IMR-90 (cell line): Measurements from ENCODE around the gene GMCL2. TPM values are rescaled to one million over a fixed set of nuclear protein-coding genes. Genes with fewer than 3 reads are reported as not detected.

Source experiments
- ATAC-seq: fragments of 200-7000 bp; cut with Tn5 transposase; 2 replicates; pipeline ENCODE4 v1.9.1; 2020; ENCODE audit warnings: low read depth, mild to moderate bottlenecking, moderate library complexity
- BruUV-seq: library from RNA; stranded (reverse); fragments of 400-500 nt; replicated peaks from 2 replicates; lab custom pipeline; 2021; lab: Mats Ljungman, UMichigan
- CTCF ChIA-PET: fragments of 300-600 bp; formaldehyde crosslinking; extraction: SDS; loops from one replicate; lab custom pipeline; 2021; ENCODE audit warnings: antibody characterized with exemption; lab: Yijun Ruan, JAX
- POLR2A ChIA-PET: fragments of 300-600 bp; sonication (Branson Sonifier 250); formaldehyde crosslinking; loops from one replicate; lab custom pipeline; 2022; ENCODE audit warnings: antibody characterized with exemption; ENCODE audit not compliant: unreplicated experiment; lab: Charles Lee
- DNase-seq: peaks from one replicate; pipeline ENCODE4 v3.0.0; 2013
- H2AFZ ChIP-seq: replicated peaks from 2 replicates; pipeline ENCODE3; 2013; ENCODE audit warnings: low read length, mild to moderate bottlenecking; ENCODE audit not compliant: poor library complexity
- H2AK5ac ChIP-seq: 2 replicates; pipeline ENCODE4 v1.6.1; 2013; ENCODE audit warnings: low read depth, low read length, inconsistent platforms
- H2AK9ac ChIP-seq: replicated peaks from 2 replicates; pipeline ENCODE3; 2013; ENCODE audit warnings: mild to moderate bottlenecking, low read depth, low read length, moderate library complexity; ENCODE audit not compliant: poor library complexity
- H2BK120ac ChIP-seq: 2 replicates; pipeline ENCODE4 v1.6.1; 2013; ENCODE audit warnings: low read depth, low read length, inconsistent platforms
- H2BK15ac ChIP-seq: 3 replicates; pipeline ENCODE4 v1.6.1; 2013; ENCODE audit warnings: low read depth, low read length, inconsistent platforms
- H2BK20ac ChIP-seq: 2 replicates; pipeline ENCODE4 v1.6.1; 2013; ENCODE audit warnings: low read depth, mild to moderate bottlenecking, inconsistent platforms, low read length, moderate library complexity
- H2BK5ac ChIP-seq: 2 replicates; pipeline ENCODE4 v1.6.1; 2013; ENCODE audit warnings: mild to moderate bottlenecking, low read depth, low read length, inconsistent platforms; ENCODE audit not compliant: poor library complexity, severe bottlenecking
- H3K14ac ChIP-seq: replicated peaks from 2 replicates; pipeline ENCODE4 v1.6.1; 2013; ENCODE audit warnings: low read depth, low read length, inconsistent platforms
- H3K18ac ChIP-seq: 2 replicates; pipeline ENCODE4 v1.6.1; 2013; ENCODE audit warnings: low read depth, low read length, control low read depth
- H3K23ac ChIP-seq: 2 replicates; pipeline ENCODE4 v1.6.1; 2013; ENCODE audit warnings: low read depth, low read length, inconsistent platforms
- H3K27ac ChIP-seq: 2 replicates; pipeline ENCODE4 v1.5.1; 2013; ENCODE audit warnings: mild to moderate bottlenecking, control low read depth, low read length; ENCODE audit not compliant: insufficient read depth
- H3K27me3 ChIP-seq: 2 replicates; pipeline ENCODE4 v1.6.1; 2013; ENCODE audit warnings: low read length; ENCODE audit not compliant: control insufficient read depth, insufficient read depth
- H3K36me3 ChIP-seq: 2 replicates; pipeline ENCODE4 v1.6.1; 2013; ENCODE audit warnings: low read length, mixed read lengths; ENCODE audit not compliant: control insufficient read depth, insufficient read depth
- H3K4ac ChIP-seq: 2 replicates; pipeline ENCODE4 v1.6.1; 2013; ENCODE audit warnings: low read depth, low read length, inconsistent platforms
- H3K4me1 ChIP-seq: 2 replicates; pipeline ENCODE4 v1.6.1; 2013; ENCODE audit warnings: low read length, mixed read lengths; ENCODE audit not compliant: control insufficient read depth, insufficient read depth
- H3K4me2 ChIP-seq: 2 replicates; pipeline ENCODE4 v1.6.1; 2013; ENCODE audit warnings: low read depth, mild to moderate bottlenecking, control low read depth, low read length, moderate library complexity
- H3K4me3 ChIP-seq: 2 replicates; pipeline ENCODE4 v1.5.1; 2013; ENCODE audit warnings: low read depth, mild to moderate bottlenecking, control low read depth, low read length, moderate library complexity; ENCODE audit not compliant: insufficient read depth
- H3K56ac ChIP-seq: 2 replicates; pipeline ENCODE4 v1.6.1; 2013; ENCODE audit warnings: low read length, inconsistent platforms; ENCODE audit not compliant: insufficient read depth; ENCODE audit errors: extremely low read depth
- H3K79me1 ChIP-seq, 2 experiments: 2 replicates each; pipeline ENCODE4 v1.6.1; 2013; ENCODE audit warnings: low read length in 2 of 2, inconsistent platforms in 1 of 2, low read depth in 1 of 2
- H3K9ac ChIP-seq: 2 replicates; pipeline ENCODE4 v1.6.1; 2013; ENCODE audit warnings: low read depth, low read length, control low read depth
- H3K9me1 ChIP-seq: 2 replicates; pipeline ENCODE4 v1.6.1; 2013; ENCODE audit warnings: low read length, inconsistent platforms; ENCODE audit not compliant: insufficient read depth
- H3K9me3 ChIP-seq: 2 replicates; pipeline ENCODE4 v1.6.1; 2013; ENCODE audit warnings: low read length; ENCODE audit not compliant: control insufficient read depth, insufficient read depth
- H4K20me1 ChIP-seq: 2 replicates; pipeline ENCODE4 v1.6.1; 2013; ENCODE audit warnings: low read length, inconsistent platforms; ENCODE audit not compliant: insufficient read depth
- H4K5ac ChIP-seq: 2 replicates; pipeline ENCODE4 v1.6.1; 2013; ENCODE audit warnings: mild to moderate bottlenecking, low read depth, low read length, control low read depth
- H4K8ac ChIP-seq, 2 experiments: 2 replicates each; pipeline ENCODE4 v1.6.1; 2013; ENCODE audit warnings: low read depth in 2 of 2, low read length in 2 of 2, control low read depth in 1 of 2, inconsistent platforms in 1 of 2
- H4K91ac ChIP-seq: 2 replicates; pipeline ENCODE4 v1.6.1; 2013; ENCODE audit warnings: low read depth, low read length, inconsistent platforms; ENCODE audit not compliant: insufficient read depth
- BHLHE40 ChIP-seq: fragments of 150-350 bp; IDR thresholded peaks from 2 replicates; pipeline ENCODE4 v1.6.1; 2016; ENCODE audit warnings: mild to moderate bottlenecking, low read depth, low read length
- CHD1 ChIP-seq: IDR thresholded peaks from 2 replicates; pipeline ENCODE4 v1.6.1; 2012; ENCODE audit warnings: low read depth, low read length, improper control_type of control experiment
- MAZ ChIP-seq: IDR thresholded peaks from 2 replicates; pipeline ENCODE4 v1.6.1; 2012; ENCODE audit warnings: low read depth, mild to moderate bottlenecking, low read length, improper control_type of control experiment, moderate library complexity, borderline replicate concordance
- MXI1 ChIP-seq: IDR thresholded peaks from 2 replicates; pipeline ENCODE4 v1.6.1; 2012; ENCODE audit warnings: low read depth, mild to moderate bottlenecking, low read length, moderate library complexity, borderline replicate concordance
- NFE2L2 ChIP-seq: fragments of 150-350 bp; IDR thresholded peaks from 2 replicates; pipeline ENCODE4 v1.6.1; 2016; ENCODE audit warnings: low read depth, mild to moderate bottlenecking, low read length
- POLR2A ChIP-seq: IDR thresholded peaks from 2 replicates; pipeline ENCODE4 v1.6.1; 2012; ENCODE audit warnings: mild to moderate bottlenecking, low read depth, low read length
- RCOR1 ChIP-seq: IDR thresholded peaks from 2 replicates; pipeline ENCODE4 v1.6.1; 2012; ENCODE audit warnings: mild to moderate bottlenecking, low read length, improper control_type of control experiment; ENCODE audit not compliant: insufficient replicate concordance
- RFX5 ChIP-seq: IDR thresholded peaks from 2 replicates; pipeline ENCODE4 v1.8.0; 2012; ENCODE audit warnings: low read depth, mild to moderate bottlenecking, low read length, moderate library complexity
- SMC3 ChIP-seq: fragments of 150-350 bp; IDR thresholded peaks from 2 replicates; pipeline ENCODE4 v1.6.1; 2016; ENCODE audit warnings: low read depth, mild to moderate bottlenecking, antibody characterized with exemption, low read length, moderate library complexity
- WGBS, 2 experiments: methylation state at CpG; one replicate each; pipeline versions ENCODE4 v1.1.5 to v1.1.7; 2013; ENCODE audit warnings: missing lambda C conversion rate in 2 of 2; ENCODE audit not compliant: insufficient read length in 1 of 2; ENCODE audit errors: extremely low coverage in 2 of 2; 5-methylcytosine and 5-hydroxymethylcytosine counted together
- dilution Hi-C: fragments of 300-500 bp; cut with HindIII; formaldehyde crosslinking; loops from one replicate; pipeline ENCODE4 v1.14.3; 2018; ENCODE audit warnings: low sequenced_read_pairs; ENCODE audit not compliant: unreplicated experiment
- in situ Hi-C: fragments of 300-500 bp; cut with MboI; formaldehyde crosslinking; loops from 3 replicates; pipeline ENCODE4 v1.14.3; 2019; ENCODE audit warnings: low sequenced_read_pairs, inconsistent platforms, mixed read lengths
- intact Hi-C: fragments of 100-400 bp; cut with micrococcal nuclease; formaldehyde crosslinking; loops from 2 replicates; pipeline ENCODE4 v1.10.0; 2022
- polyA plus RNA-seq, 3 experiments: library from polyadenylated mRNA; depleted of rRNA; stranded (reverse); fragments of >200 nt; gene quantifications; 2 replicates each; pipeline ENCODE4 v1.2.3, GENCODE V29; 2012; ENCODE audit warnings: low replicate concordance in 1 of 3
- total RNA-seq: library from RNA; depleted of rRNA; stranded (reverse); fragments of >200 nt; gene quantifications from 2 replicates; pipeline ENCODE4 v1.2.3, GENCODE V29; 2012
- TF ChIP-seq, protein P1 (sequence below): fragments of 150-350 bp; IDR thresholded peaks from 2 replicates; pipeline ENCODE4 v1.6.1; 2017; ENCODE audit warnings: mild to moderate bottlenecking, antibody characterized with exemption, low read length, low read depth
- TF ChIP-seq, protein P2 (sequence below): fragments of 150-350 bp; IDR thresholded peaks from 2 replicates; pipeline ENCODE4 v1.6.1; 2016; ENCODE audit warnings: low read depth, mild to moderate bottlenecking, low read length, moderate library complexity, borderline replicate concordance

Gene GMCL2
- total and polyA plus RNA-seq, 2 of the 4 experiments (the other 2 are of a cell fraction): not detected

DNA sequence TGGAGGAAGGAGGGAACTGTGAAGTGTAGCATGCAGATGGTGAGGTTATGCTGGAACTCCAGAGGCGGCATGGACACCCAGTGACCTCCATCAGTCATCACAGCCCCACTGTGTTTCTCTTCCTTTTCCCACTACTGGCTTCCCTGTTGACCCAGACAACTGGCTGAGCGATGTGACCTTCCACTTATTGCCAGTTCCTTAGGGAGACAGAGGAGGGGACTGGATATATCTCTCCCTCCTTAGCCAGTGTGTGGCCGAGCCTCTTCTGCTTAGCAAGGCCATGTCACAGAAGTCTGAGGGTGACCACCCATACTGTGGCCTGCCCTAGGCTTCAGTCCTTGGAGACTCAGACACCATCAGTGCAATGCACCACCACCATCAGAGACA is 48.4 kb upstream of the GMCL2 start:
- TF ChIP-seq, protein P1, sequence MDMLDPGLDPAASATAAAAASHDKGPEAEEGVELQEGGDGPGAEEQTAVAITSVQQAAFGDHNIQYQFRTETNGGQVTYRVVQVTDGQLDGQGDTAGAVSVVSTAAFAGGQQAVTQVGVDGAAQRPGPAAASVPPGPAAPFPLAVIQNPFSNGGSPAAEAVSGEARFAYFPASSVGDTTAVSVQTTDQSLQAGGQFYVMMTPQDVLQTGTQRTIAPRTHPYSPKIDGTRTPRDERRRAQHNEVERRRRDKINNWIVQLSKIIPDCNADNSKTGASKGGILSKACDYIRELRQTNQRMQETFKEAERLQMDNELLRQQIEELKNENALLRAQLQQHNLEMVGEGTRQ: no peak
- TF ChIP-seq BHLHE40 (no peak), SMC3 (no peak), RFX5 (no peak), MAZ (no peak), RCOR1 (no peak), MXI1 (no peak), CHD1 (no peak), NFE2L2 (no peak), POLR2A (no peak)
- TF ChIP-seq, protein P2, sequence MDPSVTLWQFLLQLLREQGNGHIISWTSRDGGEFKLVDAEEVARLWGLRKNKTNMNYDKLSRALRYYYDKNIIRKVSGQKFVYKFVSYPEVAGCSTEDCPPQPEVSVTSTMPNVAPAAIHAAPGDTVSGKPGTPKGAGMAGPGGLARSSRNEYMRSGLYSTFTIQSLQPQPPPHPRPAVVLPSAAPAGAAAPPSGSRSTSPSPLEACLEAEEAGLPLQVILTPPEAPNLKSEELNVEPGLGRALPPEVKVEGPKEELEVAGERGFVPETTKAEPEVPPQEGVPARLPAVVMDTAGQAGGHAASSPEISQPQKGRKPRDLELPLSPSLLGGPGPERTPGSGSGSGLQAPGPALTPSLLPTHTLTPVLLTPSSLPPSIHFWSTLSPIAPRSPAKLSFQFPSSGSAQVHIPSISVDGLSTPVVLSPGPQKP: no peak
- ATAC-seq: no peak

More for the DNA sequence above, 48.4 kb upstream of the GMCL2 start:
- H3K14ac ChIP-seq: no peak overlapping the region
- no peak overlapping the region for H3K4me3 ChIP-seq
- H4K5ac ChIP-seq: no peak overlapping the region
- intact Hi-C loops: loop anchor here (1.0 kb wide), 1 partner anchor 316 kb away; no protein-coding TSS in a partner anchor
- H3K9ac ChIP-seq: no peak overlapping the region
- H2BK5ac ChIP-seq: no peak overlapping the region
- no peak overlapping the region for H2BK20ac ChIP-seq
- no peak overlapping the region for H3K27ac ChIP-seq
- in situ Hi-C loops: no loop called here
- peaks cover 3% of the 10 kb centered on the region for H3K36me3 ChIP-seq
- BruUV-seq: no TSS peak
- H3K4me1 ChIP-seq: peaks cover 9% of the 10 kb centered on the region
- H3K9me3 ChIP-seq: no peaks in the 10 kb centered on the region
- H3K79me1 ChIP-seq: peaks cover 13 to 15% of the 10 kb centered on the region in 2 experiments
- no peaks in the 10 kb centered on the region for H3K27me3 ChIP-seq
- POLR2A ChIA-PET: no interaction called here
- H2BK120ac ChIP-seq: no peak overlapping the region
- H3K23ac ChIP-seq: no peak overlapping the region
- H3K4ac ChIP-seq: no peak overlapping the region
- no peak overlapping the region for H3K18ac ChIP-seq
- no peak overlapping the region for H4K8ac ChIP-seq
- no peak for DNase-seq
- CTCF ChIA-PET: interaction anchor here (0.6 kb wide), 2 partner anchors 23 to 387 kb away, joined by 3 to 4 read pairs; no protein-coding TSS in a partner anchor
- no peak overlapping the region for H2AK9ac ChIP-seq
- H4K20me1 ChIP-seq: peaks cover 4% of the 10 kb centered on the region; the same call in 1 of the 2 replicates
- no peak overlapping the region for H3K4me2 ChIP-seq
- peaks cover 16% of the 10 kb centered on the region for H3K9me1 ChIP-seq
- peak overlapping the region; percentile 56 for H2AFZ ChIP-seq
- dilution Hi-C loops: no loop called here
- H2AK5ac ChIP-seq: no peak overlapping the region
- no peak overlapping the region for H4K91ac ChIP-seq
- H2BK15ac ChIP-seq: no peak overlapping the region
- H3K56ac ChIP-seq: no peak overlapping the region
- 60% methylated on average over 1 of the region's 3 CpGs; no CpG with 5 or more reads in 1 of the 2 experiments for WGBS, 2 experiments
